ENCODE results near the gene CPNE2. TPM values are rescaled to one million over a fixed set of nuclear protein-coding genes. Genes with fewer than 3 reads are reported as not detected.

The CPNE2 gene
- total and polyA plus RNA-seq, 12 donors = 9.6 to 43.6 (median 17.1) TPM

GRCh38 chr16:57128771-57129389 is 36.5 kb downstream of the CPNE2 start:
- DNase-seq = no peak
- H3K9me3 ChIP-seq (replicated peaks in 1 of 3) = no peaks in the 10 kb centered on the region
- H3K27ac ChIP-seq = no peak overlapping the region
- WGBS, 4 donors = 83 to 86% (median 86%) methylated on average over 11 of the region's 11 CpGs
- H3K4me3 ChIP-seq = no peak overlapping the region
- TF ChIP-seq POLR2A (IDR thresholded peaks at IDR 0.05) (no peak), CTCF (IDR thresholded peaks at IDR 0.05) (no peak)
- H3K27me3 ChIP-seq = no peaks in the 10 kb centered on the region
- intact Hi-C loops (cut with DNase I) = no loop called here
- H3K4me1 ChIP-seq (replicated peaks in 1 of 2) = no peaks in the 10 kb centered on the region
- no peaks in the 10 kb centered on the region for H3K36me3 ChIP-seq (replicated peaks in 1 of 2)

GRCh38 chr16:57130950-57131321 is 38.6 kb downstream of the CPNE2 start:
- Histone ChIP-seq H3K4me1 (replicated peaks in 1 of 2) (no peaks in the 10 kb centered on the region), H3K4me3 (no peak overlapping the region), H3K27ac (no peak overlapping the region), H3K27me3 (no peaks in the 10 kb centered on the region), H3K36me3 (replicated peaks in 1 of 2) (no peaks in the 10 kb centered on the region), H3K9me3 (replicated peaks in 1 of 3) (no peaks in the 10 kb centered on the region)
- no peak for DNase-seq
- intact Hi-C loops (cut with DNase I) = no loop called here
- TF ChIP-seq POLR2A (IDR thresholded peaks at IDR 0.05) (no peak), CTCF (IDR thresholded peaks at IDR 0.05) (no peak)
- 92 to 98% (median 95%) methylated on average over 3 to 6 of the region's 6 CpGs for WGBS, 4 donors

- intact Hi-C loops (cut with DNase I) = no loop called here
- no peaks in the 10 kb centered on the region for H3K36me3 ChIP-seq (replicated peaks in 1 of 2)
- no peaks in the 10 kb centered on the region for H3K9me3 ChIP-seq (replicated peaks in 1 of 3)
- no peak for DNase-seq
- no peak overlapping the region for H3K4me3 ChIP-seq
- WGBS, 4 donors = 77 to 88% (median 87%) methylated on average over 10 to 17 of the region's 17 CpGs
- no peak overlapping the region for H3K27ac ChIP-seq
- no peaks in the 10 kb centered on the region for H3K4me1 ChIP-seq (replicated peaks in 1 of 2)
- no peaks in the 10 kb centered on the region for H3K27me3 ChIP-seq
- TF ChIP-seq CTCF (IDR thresholded peaks at IDR 0.05) = no peak
- TF ChIP-seq POLR2A (IDR thresholded peaks at IDR 0.05) = no peak
Measured at GRCh38 chr16:57131351-57131970, 39.1 kb downstream of the CPNE2 start.

- no peaks in the 10 kb centered on the region for H3K27me3 ChIP-seq
- H3K4me1 ChIP-seq (replicated peaks in 1 of 2) = no peaks in the 10 kb centered on the region
- intact Hi-C loops (cut with DNase I) = no loop called here
- WGBS, 4 donors = 96 to 100% (median 96%) methylated on average over 1 of the region's 1 CpG; no CpG with 5 or more reads in 1 of the 4 donors
- H3K27ac ChIP-seq = no peak overlapping the region
- H3K9me3 ChIP-seq (replicated peaks in 1 of 3) = no peaks in the 10 kb centered on the region
- TF ChIP-seq POLR2A (IDR thresholded peaks at IDR 0.05) = no peak
- no peak for TF ChIP-seq CTCF (IDR thresholded peaks at IDR 0.05)
- H3K4me3 ChIP-seq = no peak overlapping the region
- H3K36me3 ChIP-seq (replicated peaks in 1 of 2) = no peaks in the 10 kb centered on the region
- no peak for DNase-seq
Measured at GRCh38 chr16:57132470-57132869, 40.1 kb downstream of the CPNE2 start.
